ENCODE data around the gene MYH2.
"Not testable (repeated sequence)": the region's sequence is repeated elsewhere in the genome, so short reads cannot be mapped to it uniquely, and the experiment has no call there.

MYH2 gene

DNA sequence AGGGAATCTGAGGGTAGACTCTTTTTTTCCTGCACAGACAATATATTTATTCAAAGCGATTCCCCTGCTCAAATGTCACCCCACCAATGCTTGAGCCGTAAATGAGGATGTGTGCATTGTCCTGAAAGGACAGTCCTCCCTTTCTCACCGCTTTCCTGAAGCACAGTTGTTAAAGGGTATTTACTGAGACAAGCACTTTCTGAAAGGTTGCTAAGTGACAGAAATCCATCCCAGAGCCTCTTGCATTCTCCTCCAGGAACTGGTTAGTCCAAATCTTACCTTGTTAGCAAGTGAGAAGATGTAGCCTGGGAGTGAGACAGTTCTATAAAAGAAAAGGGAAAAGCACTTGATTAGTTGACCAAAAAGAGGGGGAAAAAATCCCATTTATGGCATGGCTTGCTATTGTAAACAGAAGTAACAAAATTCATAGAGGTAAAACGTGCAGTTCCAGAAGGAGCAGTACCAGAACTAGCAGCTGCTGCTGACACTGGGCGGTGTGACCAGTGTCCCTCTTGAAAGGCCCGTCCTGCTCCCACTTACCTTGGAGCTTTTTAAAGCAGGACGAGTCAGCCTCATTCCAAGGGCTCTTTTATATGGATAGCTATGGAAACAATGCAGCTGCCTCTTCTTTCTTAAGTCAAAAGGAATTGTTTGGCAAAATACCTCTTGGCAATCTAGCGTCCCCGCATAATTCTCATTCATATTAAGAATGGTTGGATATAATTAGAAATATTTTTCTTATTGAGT is at the start of gene MYH2:
Gene MYH2, minus strand, starts transcription at position 563 of the 747 bp plus-strand sequence. CDS start 1,738 bp downstream, outside the sequence.
- DNase-seq (ENCODE audit: low spot score) = no peak

- DNase-seq (ENCODE audit: low spot score) = no peak
Measured at GRCh38 chr17:10598621-10599020, 49.2 kb upstream of the MYH2 start.

GRCh38 chr17:10589553-10590145 is 40.2 kb upstream of the MYH2 start:
- DNase-seq (ENCODE audit: low spot score) = no peak

DNA sequence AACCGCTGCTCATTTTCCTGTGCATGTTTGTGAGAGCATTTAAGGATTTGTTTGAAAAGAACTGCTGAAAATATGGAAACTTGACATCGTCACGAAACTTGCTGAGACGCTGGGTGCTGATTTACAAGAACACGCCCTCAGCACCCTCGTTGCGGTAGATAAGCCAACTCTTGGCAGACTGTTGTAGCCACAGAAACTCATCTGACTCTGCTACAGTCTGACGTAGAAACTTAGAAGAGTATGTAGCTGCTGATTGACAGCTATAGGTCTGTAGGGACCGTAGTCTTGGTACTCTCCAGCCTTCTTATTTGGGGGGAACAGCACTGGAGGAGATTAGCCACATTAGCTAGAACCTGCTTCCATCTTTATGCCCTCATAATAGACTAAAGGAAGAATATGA is 36.1 kb upstream of the MYH2 start:
- DNase-seq (ENCODE audit: low spot score) = no peak

GRCh38 chr17:10583834-10584233 is 34.4 kb upstream of the MYH2 start:
- DNase-seq (ENCODE audit: low spot score) = no peak

DNA sequence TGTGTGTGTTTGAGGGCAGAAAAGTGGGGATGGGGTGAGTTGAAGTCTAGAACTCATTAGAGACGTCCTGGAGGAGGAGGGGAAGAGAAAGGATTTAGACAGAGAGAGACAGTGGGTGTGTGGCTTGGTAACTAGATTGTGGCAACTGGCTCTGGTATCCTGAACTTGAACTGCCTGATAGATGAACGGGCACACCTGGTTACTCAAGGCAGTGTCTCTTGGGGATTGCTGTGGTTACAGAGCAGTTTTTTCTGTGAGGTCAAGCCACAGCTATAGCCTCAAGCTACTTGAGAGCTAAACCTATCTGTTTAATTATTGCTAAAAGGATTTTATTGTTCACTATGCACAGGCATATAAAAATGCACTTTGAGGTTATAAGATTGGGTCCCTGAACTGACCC is 29.8 kb upstream of the MYH2 start:
- DNase-seq (ENCODE audit: low spot score) = no peak

GRCh38 chr17:10574324-10574723 is 24.9 kb upstream of the MYH2 start:
- no peak for DNase-seq (ENCODE audit: low spot score)

- no peak for DNase-seq (ENCODE audit: low spot score)
Measured at GRCh38 chr17:10563991-10564660, 14.7 kb upstream of the MYH2 start.

GRCh38 chr17:10558049-10558448 is 8.6 kb upstream of the MYH2 start:
- DNase-seq (ENCODE audit: low spot score) = no peak

GRCh38 chr17:10557422-10557821 is 8.0 kb upstream of the MYH2 start:
- DNase-seq (ENCODE audit: low spot score) = no peak

DNA sequence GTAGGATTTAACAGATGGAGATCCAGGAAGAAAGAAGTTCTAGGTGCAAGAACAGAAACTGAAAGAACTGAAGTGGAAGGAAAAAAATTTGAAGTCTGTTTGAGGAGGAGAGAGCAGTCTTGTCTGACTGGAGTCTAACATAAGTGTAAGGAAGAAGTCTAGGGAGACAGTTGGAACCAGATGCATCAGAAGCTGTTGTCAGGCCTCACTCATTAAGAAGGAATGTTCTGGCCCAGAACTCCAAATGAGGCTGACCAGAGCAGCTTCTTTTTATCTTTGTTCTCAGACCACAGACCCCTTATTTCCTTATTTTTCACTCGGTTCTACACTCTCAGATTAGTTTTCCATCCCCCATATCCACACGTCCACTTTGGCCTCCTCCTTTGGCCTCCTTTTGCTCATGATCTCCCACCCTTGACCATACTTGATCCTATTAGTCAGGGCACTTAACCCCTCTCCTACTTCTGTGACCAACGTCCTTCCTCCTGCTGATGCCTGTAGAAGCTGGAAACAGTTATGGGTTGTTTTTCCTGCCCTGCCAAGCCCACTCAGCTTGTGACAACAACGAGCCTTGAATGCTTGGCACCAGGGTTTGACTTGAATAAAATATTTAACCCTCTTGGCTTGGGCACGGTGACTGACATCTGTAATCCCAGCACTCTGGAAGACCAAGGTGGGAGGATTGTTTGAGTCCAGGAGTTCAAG is 7.0 kb upstream of the MYH2 start:
- no peak for DNase-seq (ENCODE audit: low spot score)

GRCh38 chr17:10550014-10550413 is 556 bp upstream of the MYH2 start:
- DNase-seq (ENCODE audit: low spot score) = no peak

GRCh38 chr17:10547351-10547750 is 2.1 kb downstream of the MYH2 start:
- no peak for DNase-seq (ENCODE audit: low spot score)

GRCh38 chr17:10543486-10543885 is 6.0 kb downstream of the MYH2 start:
- not testable (repeated sequence) for DNase-seq (ENCODE audit: low spot score)

DNA sequence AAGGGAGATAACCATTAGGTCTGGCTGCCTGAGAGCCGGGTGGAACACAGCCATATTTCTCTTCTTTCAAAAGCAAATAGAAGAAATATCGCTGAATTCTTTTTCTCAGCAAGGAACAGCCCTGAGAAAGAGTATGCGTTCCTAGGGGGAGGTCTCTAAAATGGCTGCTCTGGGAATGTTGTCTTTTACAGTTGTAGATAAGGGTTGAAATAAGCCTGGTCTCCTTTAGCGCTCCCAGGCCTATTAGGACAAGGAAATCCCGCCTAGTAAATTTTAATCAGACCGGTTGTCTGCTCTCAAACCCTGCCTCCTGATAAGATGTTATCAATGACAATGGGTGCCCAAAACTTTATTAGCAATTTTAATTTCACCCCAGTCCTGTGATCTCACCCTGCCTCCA is 8.3 kb downstream of the MYH2 start:
- DNase-seq (ENCODE audit: low spot score) = not testable (repeated sequence)

- DNase-seq (ENCODE audit: low spot score) = no peak
Measured at GRCh38 chr17:10532026-10532425, 17.4 kb downstream of the MYH2 start.

- DNase-seq (ENCODE audit: low spot score) = no peak
Measured at GRCh38 chr17:10527419-10527818, 22.0 kb downstream of the MYH2 start.

- no peak for DNase-seq (ENCODE audit: low spot score)
Measured at GRCh38 chr17:10526517-10526916, 22.9 kb downstream of the MYH2 start.

DNA sequence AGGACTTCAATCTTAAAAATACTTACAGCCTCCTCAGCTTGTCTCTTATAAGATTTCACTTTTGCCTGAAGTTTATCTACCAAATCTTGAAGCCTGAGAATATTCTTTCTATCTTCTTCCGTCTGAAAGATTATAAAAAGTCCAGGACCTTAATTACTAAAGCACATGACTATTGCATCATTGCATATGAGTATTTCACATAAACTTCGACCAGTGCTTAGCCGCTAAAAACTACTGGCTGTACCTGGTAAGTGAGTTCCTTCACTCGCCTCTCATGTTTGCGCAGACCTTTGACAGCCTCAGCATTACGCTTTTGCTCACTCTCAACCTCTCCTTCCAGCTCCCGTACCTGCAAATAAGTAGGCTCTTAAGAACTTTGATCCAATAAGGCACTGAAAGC is 26.4 kb downstream of the MYH2 start:
- DNase-seq (ENCODE audit: low spot score) = no peak

DNA sequence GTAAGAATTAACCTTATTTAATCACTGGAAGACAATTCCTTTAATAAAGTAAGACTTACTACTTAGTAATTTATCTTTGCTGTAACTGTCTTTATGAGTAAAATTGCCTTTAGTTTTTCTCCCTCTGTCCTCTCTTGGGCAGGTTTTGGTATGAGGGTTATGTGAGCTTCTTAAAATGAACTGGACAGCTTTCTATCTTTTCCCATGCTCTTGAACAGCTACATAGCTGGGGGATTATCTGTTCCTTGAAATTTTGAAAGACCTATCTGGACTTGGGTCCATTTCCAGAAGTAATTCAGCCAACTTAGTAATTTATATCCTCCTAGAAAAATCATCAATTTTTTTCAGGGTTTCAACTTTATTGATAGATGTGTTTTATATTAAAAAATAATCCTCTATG is 27.5 kb downstream of the MYH2 start:
- no peak for DNase-seq (ENCODE audit: low spot score)

- no peak for DNase-seq (ENCODE audit: low spot score)
Measured at GRCh38 chr17:10518271-10519037, 31.0 kb downstream of the MYH2 start, which contains the start of gene MYH1. Gene MYH1, minus strand, starts transcription at chr17:10518542. Its CDS starts 1,900 bp downstream, at chr17:10516642.

GRCh38 chr17:10516638-10517037 is 32.8 kb downstream of the MYH2 start:
- no peak for DNase-seq (ENCODE audit: low spot score)

All from HuH-7 (cell line).